ENCODE results near the gene PSMF1. TPM values are rescaled to one million over a fixed set of nuclear protein-coding genes. Genes with fewer than 3 reads are reported as not detected.
"Not testable (repeated sequence)": the region's sequence is repeated elsewhere in the genome, so short reads cannot be mapped to it uniquely, and the experiment has no call there.

Gene PSMF1
- polyA plus RNA-seq, 1 experiment, result 154 TPM

GRCh38 chr20:1214838-1215261, 96.4 kb downstream of the PSMF1 start:
- TF ChIP-seq, protein P1, sequence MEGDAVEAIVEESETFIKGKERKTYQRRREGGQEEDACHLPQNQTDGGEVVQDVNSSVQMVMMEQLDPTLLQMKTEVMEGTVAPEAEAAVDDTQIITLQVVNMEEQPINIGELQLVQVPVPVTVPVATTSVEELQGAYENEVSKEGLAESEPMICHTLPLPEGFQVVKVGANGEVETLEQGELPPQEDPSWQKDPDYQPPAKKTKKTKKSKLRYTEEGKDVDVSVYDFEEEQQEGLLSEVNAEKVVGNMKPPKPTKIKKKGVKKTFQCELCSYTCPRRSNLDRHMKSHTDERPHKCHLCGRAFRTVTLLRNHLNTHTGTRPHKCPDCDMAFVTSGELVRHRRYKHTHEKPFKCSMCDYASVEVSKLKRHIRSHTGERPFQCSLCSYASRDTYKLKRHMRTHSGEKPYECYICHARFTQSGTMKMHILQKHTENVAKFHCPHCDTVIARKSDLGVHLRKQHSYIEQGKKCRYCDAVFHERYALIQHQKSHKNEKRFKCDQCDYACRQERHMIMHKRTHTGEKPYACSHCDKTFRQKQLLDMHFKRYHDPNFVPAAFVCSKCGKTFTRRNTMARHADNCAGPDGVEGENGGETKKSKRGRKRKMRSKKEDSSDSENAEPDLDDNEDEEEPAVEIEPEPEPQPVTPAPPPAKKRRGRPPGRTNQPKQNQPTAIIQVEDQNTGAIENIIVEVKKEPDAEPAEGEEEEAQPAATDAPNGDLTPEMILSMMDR (IDR thresholded peaks at IDR 0.05; ENCODE audit: insufficient read depth, low read depth, low read length), result no peak
- ChIA-PET CTCF (interaction anchor here (0.8 kb wide), 1 partner anchor 93 kb away, joined by 3 read pairs; no protein-coding TSS in a partner anchor), POLR2A (no interaction called here)
- no peak for DNase-seq (ENCODE audit: low read depth)
- H3K27me3 ChIP-seq (ENCODE audit: control insufficient read depth, insufficient read depth, low read length), result peaks cover 3% of the 10 kb centered on the region
- no peak overlapping the region for H3K4me3 ChIP-seq (ENCODE audit: low read depth, low read length)
- no peaks in the 10 kb centered on the region for H3K36me3 ChIP-seq (ENCODE audit: control insufficient read depth, insufficient read depth, low read length)

- POLR2A ChIA-PET, result no interaction called here
- TF ChIP-seq, protein P1 (IDR thresholded peaks at IDR 0.05; ENCODE audit: insufficient read depth, low read depth, low read length), result no peak
- no peak for DNase-seq (ENCODE audit: low read depth)
- H3K4me3 ChIP-seq (ENCODE audit: low read depth, low read length), result no peak overlapping the region
- CTCF ChIA-PET, result interaction anchor here (0.8 kb wide), 1 partner anchor 92 kb away, joined by 3 read pairs; no protein-coding TSS in a partner anchor
- no peaks in the 10 kb centered on the region for H3K36me3 ChIP-seq (ENCODE audit: control insufficient read depth, insufficient read depth, low read length)
- H3K27me3 ChIP-seq (ENCODE audit: control insufficient read depth, insufficient read depth, low read length), result peaks cover 3% of the 10 kb centered on the region
These were observed 97.2 kb downstream of the PSMF1 start for GRCh38 chr20:1215386-1216170.

GRCh38 chr20:1216527-1217427, 98.4 kb downstream of the PSMF1 start:
- CTCF ChIA-PET; POLR2A ChIA-PET; H3K36me3 ChIP-seq (ENCODE audit: control insufficient read depth, insufficient read depth, low read length); H3K27me3 ChIP-seq (ENCODE audit: control insufficient read depth, insufficient read depth, low read length); DNase-seq (ENCODE audit: low read depth); H3K4me3 ChIP-seq (ENCODE audit: low read depth, low read length): not testable (repeated sequence)

Other genes with a start within 250 kb of the PSMF1 start
- gene ANGPT4, start 202.3 kb upstream of the PSMF1 start, polyA plus RNA-seq (2011; rRNA removed), result not detected in 2 replicates
- 0.32 and 0.52 TPM in 2 replicates for gene RSPO4, start 116.3 kb upstream of the PSMF1 start, polyA plus RNA-seq (2011; rRNA removed)
- 0.04 TPM in 1 of 2 replicates, not detected in the other for gene TMEM74B, start 66.4 kb downstream of the PSMF1 start, polyA plus RNA-seq (2011; rRNA removed)
- not detected in 2 replicates for gene C20orf202, start 84.9 kb downstream of the PSMF1 start, polyA plus RNA-seq (2011; rRNA removed)
- 0.06 and 0.18 TPM in 2 replicates for gene RAD21L1, start 107.4 kb downstream of the PSMF1 start, polyA plus RNA-seq (2011; rRNA removed)
- gene SNPH, start 147.7 kb downstream of the PSMF1 start, polyA plus RNA-seq (2011; rRNA removed), result 1.3 and 1.8 TPM in 2 replicates
- gene SDCBP2, start 210.5 kb downstream of the PSMF1 start, polyA plus RNA-seq (2011; rRNA removed), result 4.3 and 6.2 TPM in 2 replicates